Esophagus muscularis mucosa (tissue), 3 donors: ENCODE results near the gene GATD1.
"Not testable (repeated sequence)": the region's sequence is repeated elsewhere in the genome, so short reads cannot be mapped to it uniquely, and the experiment has no call there.

ENCODE experiments used
- CTCF ChIP-seq, 3 experiments: fragments of 200-600 bp in 2 of 3; fragments of 450-650 bp in 1 of 3; sonication (generic) in 2 of 3; IDR thresholded peaks; one replicate each; pipeline ENCODE4 v1.5.1; 2017 to 2019; ENCODE audit warnings: antibody characterized with exemption in 3 of 3, mild to moderate bottlenecking in 2 of 3, moderate library complexity in 1 of 3
- EP300 ChIP-seq: sonication (generic); formaldehyde crosslinking; IDR thresholded peaks from one replicate; pipeline ENCODE4 v1.6.1; 2017; ENCODE audit warnings: antibody characterized with exemption

DNA sequence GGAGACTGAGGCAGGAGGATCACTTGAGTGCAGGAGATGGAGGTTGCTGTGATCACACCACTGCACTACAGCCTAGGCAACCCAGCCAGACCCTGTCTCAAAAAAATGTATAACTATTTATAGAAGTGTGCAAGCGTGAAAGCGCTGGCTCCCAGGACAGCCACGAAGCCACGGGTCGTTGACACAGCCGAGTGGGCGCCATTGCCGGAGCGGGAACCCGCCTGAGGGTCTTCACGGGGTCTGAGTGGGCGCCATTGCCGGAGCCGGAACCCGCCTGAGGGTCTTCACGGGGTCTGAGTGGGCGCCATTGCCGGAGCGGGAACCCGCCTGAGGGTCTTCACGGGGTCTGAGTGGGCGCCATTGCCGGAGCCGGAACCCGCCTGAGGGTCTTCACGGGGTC, 42.7 kb downstream of the GATD1 start:
- not testable (repeated sequence) for TF ChIP-seq CTCF (IDR thresholded peaks at IDR 0.05); EP300
